ENCODE measurements around the gene KIF21A.

GRCh38 chr12:39344926-39345325 is 98.0 kb downstream of the KIF21A start:
- TF ChIP-seq TAF1 (IDR thresholded peaks at IDR 0.05; ENCODE audit: low read depth): no peak
- TF ChIP-seq MAX (IDR thresholded peaks at IDR 0.05): no peak
- no peak for TF ChIP-seq YY1 (IDR thresholded peaks at IDR 0.05; ENCODE audit: low read depth)
- TF ChIP-seq REST (IDR thresholded peaks at IDR 0.05; ENCODE audit: low read depth): no peak
- no peak for TF ChIP-seq RAD21 (IDR thresholded peaks at IDR 0.05; ENCODE audit: low read depth)
- no peak for TF ChIP-seq EP300 (IDR thresholded peaks at IDR 0.05; ENCODE audit: borderline replicate concordance)
- no peak for TF ChIP-seq EGR1 (IDR thresholded peaks at IDR 0.05)
- TF ChIP-seq USF1 (IDR thresholded peaks at IDR 0.05): no peak
- TF ChIP-seq ZBTB7A (IDR thresholded peaks at IDR 0.05; ENCODE audit: low read depth): no peak
- no peak for TF ChIP-seq CREB1 (IDR thresholded peaks at IDR 0.05; ENCODE audit: low read depth)

Measured in Ishikawa (cell line).